Measurements from ENCODE around the gene KIRREL3. TPM values are rescaled to one million over a fixed set of nuclear protein-coding genes. Genes with fewer than 3 reads are reported as not detected.

The KIRREL3 gene
- polyA plus RNA-seq (2012; ENCODE audit: low read depth, missing spikeins) = 0.14 TPM

DNA sequence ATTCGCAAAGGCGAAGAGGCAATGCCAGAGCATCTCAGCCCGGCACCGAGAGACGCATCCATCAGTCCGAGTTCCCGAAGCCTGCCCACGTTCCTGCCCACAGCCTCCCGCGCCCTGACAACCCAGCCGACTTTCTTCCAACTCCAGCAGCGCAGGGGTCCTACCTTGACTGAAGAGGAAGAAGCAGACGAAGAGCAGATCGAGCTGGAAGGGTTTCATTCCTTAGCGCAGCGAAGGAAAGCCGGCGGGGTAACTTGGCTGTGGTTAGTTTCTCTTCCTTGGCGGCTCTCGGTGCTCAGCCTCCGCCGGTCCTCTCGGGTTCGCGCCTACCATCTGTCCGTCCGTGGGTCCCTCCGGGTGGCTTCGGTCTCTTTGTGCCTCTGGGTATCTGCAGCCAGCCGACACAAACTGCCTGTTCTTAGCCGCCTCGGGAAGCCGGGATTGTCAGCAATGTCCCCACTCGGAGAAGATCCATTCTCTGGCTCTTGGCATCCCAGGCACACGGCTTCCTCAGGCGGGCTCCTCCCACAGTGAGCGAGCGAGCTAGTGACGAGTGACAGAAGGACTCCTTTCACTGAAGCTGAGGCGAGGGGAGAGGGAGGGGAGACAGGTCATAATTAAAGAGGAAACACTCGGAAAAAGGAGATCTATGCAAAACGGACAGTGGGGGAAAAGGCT, at the start of gene KIRREL3:
Gene KIRREL3, minus strand, starts transcription at position 480 of the 678 bp plus-strand sequence.
- FAIRE-seq (no peak), DNase-seq (ENCODE audit: insufficient read length, low spot score) (no peak)
- TF ChIP-seq POU2F2 (IDR thresholded peaks at IDR 0.05; ENCODE audit: low read depth, low read length) = no peak
- TF ChIP-seq PAX5 (IDR thresholded peaks at IDR 0.05; ENCODE audit: insufficient read depth, low read length, severe bottlenecking) = no peak
- no peak for TF ChIP-seq POLR2AphosphoS5 (IDR thresholded peaks at IDR 0.05; ENCODE audit: low read depth, low read length)
- TF ChIP-seq TAF1 (IDR thresholded peaks at IDR 0.05; ENCODE audit: low read depth, low read length) = no peak
- TF ChIP-seq POLR2A (IDR thresholded peaks at IDR 0.05; ENCODE audit: low read depth, low read length) = no peak
- no peak for TF ChIP-seq SPI1 (IDR thresholded peaks at IDR 0.05; ENCODE audit: low read depth, low read length)

DNA sequence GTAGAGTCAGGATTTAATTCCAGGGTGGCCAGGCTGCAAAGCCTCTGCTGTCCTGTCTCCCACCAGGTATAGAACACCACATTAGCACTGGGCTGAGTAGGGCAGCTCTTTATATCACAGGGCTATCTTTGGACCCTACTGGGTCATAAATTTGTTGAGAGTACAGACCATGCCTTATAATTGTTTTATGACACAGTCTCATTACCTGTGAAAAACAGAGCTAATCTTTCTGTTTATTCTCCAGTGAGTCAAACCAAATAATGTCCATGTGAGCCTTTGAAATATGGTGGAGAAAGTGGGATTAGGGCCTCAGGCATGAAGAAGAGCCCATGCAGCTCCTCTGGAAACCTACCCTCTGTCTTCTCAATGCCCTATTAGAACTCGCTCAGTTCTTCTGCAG, 49.6 kb upstream of the KIRREL3 start:
- DNase-seq (ENCODE audit: insufficient read length, low spot score) = no peak
- TF ChIP-seq POU2F2 (IDR thresholded peaks at IDR 0.05; ENCODE audit: low read depth, low read length) = no peak
- TF ChIP-seq TAF1 (IDR thresholded peaks at IDR 0.05; ENCODE audit: low read depth, low read length) = no peak
- TF ChIP-seq PAX5 (IDR thresholded peaks at IDR 0.05; ENCODE audit: insufficient read depth, low read length, severe bottlenecking) = no peak
- TF ChIP-seq SPI1 (IDR thresholded peaks at IDR 0.05; ENCODE audit: low read depth, low read length) = no peak
- TF ChIP-seq POLR2A (IDR thresholded peaks at IDR 0.05; ENCODE audit: low read depth, low read length) = no peak
- TF ChIP-seq POLR2AphosphoS5 (IDR thresholded peaks at IDR 0.05; ENCODE audit: low read depth, low read length) = no peak
- no peak for FAIRE-seq

DNA sequence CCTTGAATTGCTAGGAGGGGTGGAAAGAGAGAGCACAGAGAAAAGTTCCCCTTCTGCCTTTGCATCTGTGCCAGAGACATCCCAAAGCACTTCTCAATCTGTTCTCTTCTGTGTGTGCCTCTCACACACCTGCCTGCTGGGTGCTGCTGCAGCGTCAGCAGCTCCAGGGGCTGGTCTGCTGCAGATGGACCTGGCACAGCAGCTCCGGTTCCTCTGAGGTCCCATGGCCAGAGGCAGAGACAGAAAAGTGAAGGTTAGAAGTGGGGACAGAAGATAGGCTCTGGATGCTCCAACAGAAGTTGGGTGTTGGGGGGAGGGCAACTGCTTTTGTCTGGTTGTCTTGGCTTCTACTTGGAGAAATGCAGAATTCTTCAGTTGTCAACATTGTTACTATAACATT, 48.9 kb upstream of the KIRREL3 start:
- TF ChIP-seq POLR2A (IDR thresholded peaks at IDR 0.05; ENCODE audit: low read depth, low read length) = no peak
- TF ChIP-seq POU2F2 (IDR thresholded peaks at IDR 0.05; ENCODE audit: low read depth, low read length) = no peak
- TF ChIP-seq PAX5 (IDR thresholded peaks at IDR 0.05; ENCODE audit: insufficient read depth, low read length, severe bottlenecking) = no peak
- TF ChIP-seq TAF1 (IDR thresholded peaks at IDR 0.05; ENCODE audit: low read depth, low read length) = no peak
- TF ChIP-seq SPI1 (IDR thresholded peaks at IDR 0.05; ENCODE audit: low read depth, low read length) = no peak
- TF ChIP-seq POLR2AphosphoS5 (IDR thresholded peaks at IDR 0.05; ENCODE audit: low read depth, low read length) = no peak
- DNase-seq (ENCODE audit: insufficient read length, low spot score) (no peak), FAIRE-seq (no peak)

DNA sequence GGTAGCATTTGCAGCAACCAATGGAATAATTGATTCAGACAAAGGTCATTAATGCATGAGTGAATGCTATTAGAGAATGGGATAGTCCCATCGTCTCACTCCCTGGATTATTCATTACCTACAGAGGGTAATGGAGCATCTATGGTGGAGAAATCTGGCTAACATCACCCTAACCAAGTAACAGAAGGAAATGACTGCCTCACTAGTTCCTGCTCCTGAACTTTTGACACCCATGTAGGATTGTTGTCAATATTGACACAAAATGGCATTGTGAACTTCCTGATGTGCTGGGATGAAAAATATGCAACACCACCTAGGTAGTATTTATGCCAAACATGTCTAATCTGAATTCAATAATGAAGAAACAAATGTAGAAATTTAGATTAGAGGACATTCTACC, 44.0 kb upstream of the KIRREL3 start:
- DNase-seq (ENCODE audit: insufficient read length, low spot score) (no peak), FAIRE-seq (no peak)
- TF ChIP-seq POLR2AphosphoS5 (IDR thresholded peaks at IDR 0.05; ENCODE audit: low read depth, low read length) = no peak
- no peak for TF ChIP-seq SPI1 (IDR thresholded peaks at IDR 0.05; ENCODE audit: low read depth, low read length)
- TF ChIP-seq POLR2A (IDR thresholded peaks at IDR 0.05; ENCODE audit: low read depth, low read length) = no peak
- TF ChIP-seq POU2F2 (IDR thresholded peaks at IDR 0.05; ENCODE audit: low read depth, low read length) = no peak
- TF ChIP-seq PAX5 (IDR thresholded peaks at IDR 0.05; ENCODE audit: insufficient read depth, low read length, severe bottlenecking) = no peak
- no peak for TF ChIP-seq TAF1 (IDR thresholded peaks at IDR 0.05; ENCODE audit: low read depth, low read length)

DNA sequence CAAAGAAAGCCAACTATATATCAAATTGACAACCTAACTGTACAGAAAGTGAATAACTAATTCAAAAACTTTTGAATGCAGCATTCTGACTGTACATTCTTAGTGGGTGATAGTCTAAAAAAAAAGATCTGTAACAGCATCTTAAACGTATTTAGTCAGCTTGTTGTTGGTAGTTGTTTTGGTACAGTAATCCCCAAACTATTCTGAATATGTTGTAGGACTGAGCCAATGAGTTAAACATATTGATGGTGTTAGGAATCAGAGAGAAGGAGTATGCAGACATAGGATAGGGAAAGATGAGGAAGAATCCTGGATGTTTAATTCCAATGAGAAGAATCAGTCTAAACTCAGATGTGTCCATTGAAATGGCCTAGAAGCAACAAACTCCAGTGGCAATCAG, 41.9 kb upstream of the KIRREL3 start:
- DNase-seq (ENCODE audit: insufficient read length, low spot score) = no peak
- FAIRE-seq = no peak
- TF ChIP-seq POU2F2 (IDR thresholded peaks at IDR 0.05; ENCODE audit: low read depth, low read length) = no peak
- TF ChIP-seq POLR2AphosphoS5 (IDR thresholded peaks at IDR 0.05; ENCODE audit: low read depth, low read length) = no peak
- TF ChIP-seq TAF1 (IDR thresholded peaks at IDR 0.05; ENCODE audit: low read depth, low read length) = no peak
- no peak for TF ChIP-seq POLR2A (IDR thresholded peaks at IDR 0.05; ENCODE audit: low read depth, low read length)
- TF ChIP-seq PAX5 (IDR thresholded peaks at IDR 0.05; ENCODE audit: insufficient read depth, low read length, severe bottlenecking) = no peak
- TF ChIP-seq SPI1 (IDR thresholded peaks at IDR 0.05; ENCODE audit: low read depth, low read length) = no peak

DNA sequence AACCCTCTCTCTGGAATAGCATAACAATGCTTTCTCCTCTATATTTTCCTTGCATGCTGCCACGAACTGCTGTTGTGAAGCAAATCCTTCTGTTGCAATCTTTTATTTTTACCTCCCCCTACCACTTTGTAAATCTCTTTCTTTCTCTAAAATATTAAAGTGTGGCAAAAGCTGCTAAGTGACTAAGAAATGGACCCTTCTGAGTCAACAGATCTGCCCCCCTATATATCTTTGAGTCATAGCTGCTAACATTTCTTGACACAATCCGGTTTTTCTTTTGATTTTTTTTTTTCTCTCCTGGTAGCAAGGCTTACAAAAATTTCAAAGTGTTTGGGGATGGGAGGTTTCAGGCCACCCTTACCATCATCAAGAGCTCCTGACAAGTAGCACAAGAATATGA, 39.0 kb upstream of the KIRREL3 start:
- TF ChIP-seq SPI1 (IDR thresholded peaks at IDR 0.05; ENCODE audit: low read depth, low read length) (no peak), TAF1 (IDR thresholded peaks at IDR 0.05; ENCODE audit: low read depth, low read length) (no peak), POLR2A (IDR thresholded peaks at IDR 0.05; ENCODE audit: low read depth, low read length) (no peak), POU2F2 (IDR thresholded peaks at IDR 0.05; ENCODE audit: low read depth, low read length) (no peak), PAX5 (IDR thresholded peaks at IDR 0.05; ENCODE audit: insufficient read depth, low read length, severe bottlenecking) (no peak), POLR2AphosphoS5 (IDR thresholded peaks at IDR 0.05; ENCODE audit: low read depth, low read length) (no peak)
- no peak for DNase-seq (ENCODE audit: insufficient read length, low spot score)
- FAIRE-seq = no peak

DNA sequence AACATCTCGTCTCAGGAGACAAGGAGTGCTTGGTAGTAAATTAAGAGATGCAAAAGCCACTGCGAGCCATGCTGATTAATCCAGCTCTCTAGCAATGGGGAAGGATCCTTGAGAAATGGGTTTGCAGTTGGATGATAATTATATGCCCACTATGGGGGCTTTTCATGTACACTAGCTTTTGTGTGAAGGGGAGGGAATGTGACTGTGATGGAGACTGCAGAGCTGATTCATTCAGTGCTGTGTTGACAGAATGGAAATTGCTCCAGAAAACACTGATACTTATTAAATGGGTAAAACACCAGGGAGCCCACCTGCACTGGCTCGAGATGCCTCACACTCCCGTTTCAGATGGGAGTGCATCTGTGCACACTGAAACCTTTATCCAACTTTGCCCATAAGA, 37.0 kb upstream of the KIRREL3 start:
- TF ChIP-seq POU2F2 (IDR thresholded peaks at IDR 0.05; ENCODE audit: low read depth, low read length) = no peak
- no peak for TF ChIP-seq TAF1 (IDR thresholded peaks at IDR 0.05; ENCODE audit: low read depth, low read length)
- no peak for TF ChIP-seq SPI1 (IDR thresholded peaks at IDR 0.05; ENCODE audit: low read depth, low read length)
- TF ChIP-seq POLR2AphosphoS5 (IDR thresholded peaks at IDR 0.05; ENCODE audit: low read depth, low read length) = no peak
- TF ChIP-seq POLR2A (IDR thresholded peaks at IDR 0.05; ENCODE audit: low read depth, low read length) = no peak
- TF ChIP-seq PAX5 (IDR thresholded peaks at IDR 0.05; ENCODE audit: insufficient read depth, low read length, severe bottlenecking) = no peak
- FAIRE-seq (no peak), DNase-seq (ENCODE audit: insufficient read length, low spot score) (no peak)

DNA sequence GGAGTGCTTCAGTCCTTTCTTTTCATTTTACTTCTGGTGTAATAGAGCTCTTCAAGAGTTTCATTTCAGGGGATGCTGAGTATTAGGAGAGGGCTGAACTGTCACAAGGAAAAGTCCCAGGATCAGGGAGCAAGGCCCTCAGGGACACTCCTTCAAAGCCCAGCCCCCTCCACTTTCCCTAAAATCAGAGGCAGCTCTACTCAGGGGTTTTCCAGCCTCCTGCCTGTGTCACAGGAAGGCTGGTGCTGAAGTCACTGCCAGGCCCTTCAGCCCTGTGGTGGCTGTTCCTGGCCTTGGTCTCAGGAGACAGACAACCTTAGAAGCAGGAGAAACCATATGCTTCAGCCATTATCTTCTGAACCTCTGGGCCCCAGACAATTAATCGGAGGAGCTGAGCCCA, 36.4 kb upstream of the KIRREL3 start:
- TF ChIP-seq PAX5 (IDR thresholded peaks at IDR 0.05; ENCODE audit: insufficient read depth, low read length, severe bottlenecking) (no peak), POU2F2 (IDR thresholded peaks at IDR 0.05; ENCODE audit: low read depth, low read length) (no peak), POLR2A (IDR thresholded peaks at IDR 0.05; ENCODE audit: low read depth, low read length) (no peak), TAF1 (IDR thresholded peaks at IDR 0.05; ENCODE audit: low read depth, low read length) (no peak), POLR2AphosphoS5 (IDR thresholded peaks at IDR 0.05; ENCODE audit: low read depth, low read length) (no peak), SPI1 (IDR thresholded peaks at IDR 0.05; ENCODE audit: low read depth, low read length) (no peak)
- FAIRE-seq (no peak), DNase-seq (ENCODE audit: insufficient read length, low spot score) (no peak)

DNA sequence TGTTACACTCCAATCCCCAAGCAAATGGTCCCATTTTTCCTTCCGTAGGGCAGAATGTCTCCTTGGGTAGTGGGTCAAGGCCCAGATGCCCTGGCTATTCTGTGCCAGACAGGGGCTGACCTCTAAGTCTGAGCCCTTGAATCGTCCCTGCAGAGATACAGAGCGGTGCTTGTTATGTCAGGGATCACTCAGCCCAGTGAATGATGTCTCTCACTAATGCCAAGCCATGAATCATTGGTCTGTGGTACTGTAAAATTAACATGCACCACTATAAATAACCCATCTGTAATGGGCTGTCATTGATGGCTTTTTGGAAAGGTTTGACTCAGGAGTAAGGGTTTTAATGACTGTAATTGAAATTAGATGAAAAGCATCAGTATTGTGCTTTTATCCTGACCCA, 35.3 kb upstream of the KIRREL3 start:
- FAIRE-seq = no peak
- TF ChIP-seq POU2F2 (IDR thresholded peaks at IDR 0.05; ENCODE audit: low read depth, low read length) (no peak), POLR2A (IDR thresholded peaks at IDR 0.05; ENCODE audit: low read depth, low read length) (no peak), TAF1 (IDR thresholded peaks at IDR 0.05; ENCODE audit: low read depth, low read length) (no peak), SPI1 (IDR thresholded peaks at IDR 0.05; ENCODE audit: low read depth, low read length) (no peak), PAX5 (IDR thresholded peaks at IDR 0.05; ENCODE audit: insufficient read depth, low read length, severe bottlenecking) (no peak), POLR2AphosphoS5 (IDR thresholded peaks at IDR 0.05; ENCODE audit: low read depth, low read length) (no peak)
- DNase-seq (ENCODE audit: insufficient read length, low spot score) = no peak
